Sigmoid colon (tissue), 4 donors: ENCODE data around the gene CDH22.

Experiments used
- CTCF ChIP-seq, 4 experiments: fragments of 450-650 bp in 3 of 4; fragments of 200-600 bp in 1 of 4; IDR thresholded peaks; one replicate each; pipeline ENCODE4 v1.5.1; 2016 to 2019; ENCODE audit warnings: antibody characterized with exemption in 4 of 4, mild to moderate bottlenecking in 3 of 4, moderate library complexity in 2 of 4
- POLR2AphosphoS5 ChIP-seq, 4 donors: sonication (generic); formaldehyde crosslinking; IDR thresholded peaks; one replicate each; pipeline ENCODE4 v1.6.1; 2017; ENCODE audit warnings: antibody characterized with exemption in 4 of 4

DNA sequence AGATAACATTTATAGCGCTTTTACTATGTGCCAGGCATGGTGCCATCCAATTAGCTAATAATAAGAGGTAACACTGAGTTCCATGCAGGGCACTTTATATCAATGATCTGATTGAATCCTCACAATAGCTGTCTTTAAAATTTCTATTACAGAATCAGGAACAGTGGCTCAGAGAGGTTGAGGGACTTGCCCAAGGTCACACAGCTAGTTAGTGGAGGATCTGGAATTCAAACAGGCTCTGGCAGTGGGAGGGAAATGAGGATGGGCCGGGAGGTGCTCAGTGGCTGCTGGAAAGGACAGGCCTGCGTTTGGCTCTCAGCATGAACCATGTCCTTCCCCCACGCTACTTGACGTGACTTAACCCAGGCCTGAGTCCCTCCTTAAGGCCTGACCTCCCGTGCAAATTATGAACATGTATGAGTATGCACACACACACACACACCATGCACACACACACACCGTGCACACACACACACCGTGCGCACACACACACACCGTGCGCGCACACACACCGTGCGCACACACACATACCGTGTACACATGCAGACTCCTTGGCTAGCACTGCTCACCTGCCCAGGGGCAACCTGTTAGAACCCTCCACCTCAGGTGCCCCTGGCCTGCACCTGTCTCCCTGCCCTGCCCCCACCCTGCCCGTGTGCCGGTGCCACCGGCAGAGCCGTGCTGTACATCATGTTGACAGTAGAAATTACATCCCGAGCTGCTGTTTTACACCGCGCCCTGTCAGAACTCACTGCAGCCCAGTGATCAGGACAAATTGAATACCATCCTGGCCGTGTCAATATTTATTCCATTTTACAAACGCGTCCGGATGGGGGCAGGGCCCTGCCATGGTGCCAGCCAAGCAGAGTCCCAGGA lies 43.7 kb downstream of the CDH22 start:
- TF ChIP-seq CTCF (IDR thresholded peaks at IDR 0.05) (no peak), POLR2AphosphoS5 (IDR thresholded peaks at IDR 0.05) (no peak)
